Ovary (tissue), 9 donors: ENCODE data around the gene UCK1. TPM values are rescaled to one million over a fixed set of nuclear protein-coding genes. Genes with fewer than 3 reads are reported as not detected.

Experiments used
- DNase-seq, 5 donors: peaks; one replicate each; pipeline ENCODE4 v3.0.0-alpha.2; 2019 to 2020
- H3K27ac ChIP-seq, 2 donors: fragments of 200-600 bp; one replicate each; pipeline versions ENCODE4 v1.5.1 to v1.8.0; 2019 to 2022
- H3K27me3 ChIP-seq: fragments of 200-600 bp; one replicate; pipeline ENCODE4 v1.8.0; 2022
- H3K36me3 ChIP-seq: fragments of 200-600 bp; sonication (generic); one replicate; pipeline ENCODE4 v1.5.1; 2019
- H3K4me1 ChIP-seq: one replicate; pipeline ENCODE4 v1.8.1; 2013; ENCODE audit warnings: mild to moderate bottlenecking, moderate library complexity; ENCODE audit not compliant: insufficient read depth
- H3K4me3 ChIP-seq: fragments of 200-600 bp; sonication (generic); one replicate; pipeline ENCODE4 v1.5.1; 2017
- H3K9me3 ChIP-seq, 2 donors: fragments of 200-600 bp in 1 of 2; sonication (generic) in 1 of 2; one replicate each; pipeline versions ENCODE4 v1.5.1 to v1.8.1; 2013 to 2019; ENCODE audit warnings: mild to moderate bottlenecking in 1 of 2, moderate library complexity in 1 of 2
- EP300 ChIP-seq: sonication (generic); formaldehyde crosslinking; IDR thresholded peaks from one replicate; pipeline ENCODE4 v1.6.1; 2017; ENCODE audit warnings: antibody characterized with exemption
- POLR2A ChIP-seq: fragments of 450-650 bp; IDR thresholded peaks from one replicate; pipeline ENCODE4 v1.6.1; 2017; ENCODE audit warnings: antibody characterized with exemption, mild to moderate bottlenecking, moderate library complexity
- WGBS, 3 donors: extraction: QIAGEN DNeasy Blood & Tissue Kit in 1 of 3; methylation state at CpG; one replicate each; pipeline versions ENCODE4 v1.1.5 to v1.1.7; 2013 to 2017; 5-methylcytosine and 5-hydroxymethylcytosine counted together
- intact Hi-C, 4 donors: fragments of 100-400 bp; cut with DNase I; formaldehyde crosslinking; loops; one replicate each; pipeline versions ENCODE4 v1.11.0 to v1.15.1; 2022 to 2023
- polyA plus RNA-seq, 2 donors: library from polyadenylated mRNA; stranded (reverse); fragments of 200-250 nt in 1 of 2; fragments of 350-450 nt in 1 of 2; fragmentation: Illumina TruSeq in 1 of 2; extraction: RNeasy Lipid Tissue Mini Kit (QIAGEN cat#74804) in 1 of 2; gene quantifications; one replicate each; pipeline ENCODE4 v1.2.3, GENCODE V29; 2013 to 2014
- total RNA-seq, 7 donors: library from RNA; depleted of rRNA in 2 of 7; stranded (reverse); fragments of >200 nt in 2 of 7; fragmentation: NEBNext Ultra II Directional in 3 of 7; extraction: Animal tissue kit (Norgen Biotek cat#: 25700) in 3 of 7; gene quantifications; one replicate each; pipeline versions ENCODE4 v1.1.0 to v1.2.4, GENCODE V29; 2016 to 2023
- TF ChIP-seq, protein P1 (sequence below), 3 donors: fragments of 450-650 bp in 2 of 3; fragments of 200-600 bp in 1 of 3; IDR thresholded peaks; one replicate each; pipeline versions ENCODE4 v1.5.1 to v1.8.0; 2016 to 2022; ENCODE audit warnings: antibody characterized with exemption in 3 of 3, mild to moderate bottlenecking in 1 of 3
- donor health status: DM: no; HTN: no; CAD: no; lungs with moderate emphysema.
- donor health status: DM: no; HTN: no; CAD: no.
- donor health status: Bipolar disorder and iron deficiency.
- donor health status: DM: yes; HTN: yes; CAD: no.
- donor health status: DM: no; HTN: no; CAD: no.
- donor health status: DM: yes; HTN: yes; CAD: no.

Gene UCK1
- total and polyA plus RNA-seq, 9 donors = 19.8 to 37.9 (median 29.7) TPM

DNA sequence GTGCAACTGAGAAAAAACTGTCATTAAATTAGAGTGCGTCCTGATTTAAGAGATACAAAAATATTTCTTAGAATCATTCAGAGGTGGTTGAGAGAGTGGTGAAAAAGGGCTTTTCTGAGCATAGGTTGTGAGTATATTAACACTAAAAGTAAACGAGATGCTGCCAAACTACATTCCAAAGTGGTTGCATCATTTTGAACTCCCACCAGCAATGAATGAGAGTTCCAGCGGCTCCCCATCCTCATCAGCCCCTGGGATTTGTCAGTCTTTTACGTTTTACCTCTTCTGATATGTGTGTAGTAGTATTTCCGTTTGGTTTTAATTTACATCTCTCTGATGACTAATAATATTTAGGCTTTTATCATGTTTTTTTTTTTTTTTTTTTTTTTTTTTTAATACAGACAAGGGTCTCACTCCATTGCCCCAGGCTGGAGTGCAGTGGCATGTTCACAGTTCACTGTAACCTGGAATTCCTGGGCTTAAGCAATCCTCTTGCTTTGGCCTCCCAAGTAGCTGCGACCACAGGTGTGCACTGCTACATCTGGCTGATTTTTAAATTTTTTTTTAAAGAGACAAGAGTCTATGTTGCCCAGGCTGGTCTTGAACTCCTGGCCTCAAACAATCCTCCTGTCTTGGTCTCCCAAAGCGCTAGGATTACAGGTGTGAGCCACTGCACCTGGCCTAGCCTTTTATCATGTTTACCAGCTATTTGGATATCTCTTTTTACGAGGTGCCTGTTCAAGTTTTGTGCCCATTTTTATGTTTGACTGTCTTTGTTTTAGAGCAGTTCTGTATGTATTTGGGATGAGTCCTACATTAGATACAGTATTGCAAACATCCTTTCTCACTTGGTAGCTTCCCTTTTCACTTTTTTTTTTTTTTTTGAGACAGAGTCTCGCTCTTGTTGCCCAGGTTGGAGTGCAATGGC is 31.2 kb upstream of the UCK1 start:
- H3K27me3 ChIP-seq = no peaks in the 10 kb centered on the region
- intact Hi-C loops = no loop called here
- no peak for DNase-seq
- no peaks in the 10 kb centered on the region for H3K36me3 ChIP-seq
- 57 to 62% (median 59%) methylated on average over 9 of the region's 9 CpGs for WGBS, 3 donors
- peaks cover 0 to 3% of the 10 kb centered on the region in 2 donors for H3K9me3 ChIP-seq
- H3K27ac ChIP-seq = no peak overlapping the region
- H3K4me1 ChIP-seq = no peaks in the 10 kb centered on the region
- H3K4me3 ChIP-seq = no peak overlapping the region
- TF ChIP-seq POLR2A = no peak
- TF ChIP-seq, protein P1, sequence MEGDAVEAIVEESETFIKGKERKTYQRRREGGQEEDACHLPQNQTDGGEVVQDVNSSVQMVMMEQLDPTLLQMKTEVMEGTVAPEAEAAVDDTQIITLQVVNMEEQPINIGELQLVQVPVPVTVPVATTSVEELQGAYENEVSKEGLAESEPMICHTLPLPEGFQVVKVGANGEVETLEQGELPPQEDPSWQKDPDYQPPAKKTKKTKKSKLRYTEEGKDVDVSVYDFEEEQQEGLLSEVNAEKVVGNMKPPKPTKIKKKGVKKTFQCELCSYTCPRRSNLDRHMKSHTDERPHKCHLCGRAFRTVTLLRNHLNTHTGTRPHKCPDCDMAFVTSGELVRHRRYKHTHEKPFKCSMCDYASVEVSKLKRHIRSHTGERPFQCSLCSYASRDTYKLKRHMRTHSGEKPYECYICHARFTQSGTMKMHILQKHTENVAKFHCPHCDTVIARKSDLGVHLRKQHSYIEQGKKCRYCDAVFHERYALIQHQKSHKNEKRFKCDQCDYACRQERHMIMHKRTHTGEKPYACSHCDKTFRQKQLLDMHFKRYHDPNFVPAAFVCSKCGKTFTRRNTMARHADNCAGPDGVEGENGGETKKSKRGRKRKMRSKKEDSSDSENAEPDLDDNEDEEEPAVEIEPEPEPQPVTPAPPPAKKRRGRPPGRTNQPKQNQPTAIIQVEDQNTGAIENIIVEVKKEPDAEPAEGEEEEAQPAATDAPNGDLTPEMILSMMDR (IDR thresholded peaks at IDR 0.05) = no peak
- TF ChIP-seq EP300 = no peak

DNA sequence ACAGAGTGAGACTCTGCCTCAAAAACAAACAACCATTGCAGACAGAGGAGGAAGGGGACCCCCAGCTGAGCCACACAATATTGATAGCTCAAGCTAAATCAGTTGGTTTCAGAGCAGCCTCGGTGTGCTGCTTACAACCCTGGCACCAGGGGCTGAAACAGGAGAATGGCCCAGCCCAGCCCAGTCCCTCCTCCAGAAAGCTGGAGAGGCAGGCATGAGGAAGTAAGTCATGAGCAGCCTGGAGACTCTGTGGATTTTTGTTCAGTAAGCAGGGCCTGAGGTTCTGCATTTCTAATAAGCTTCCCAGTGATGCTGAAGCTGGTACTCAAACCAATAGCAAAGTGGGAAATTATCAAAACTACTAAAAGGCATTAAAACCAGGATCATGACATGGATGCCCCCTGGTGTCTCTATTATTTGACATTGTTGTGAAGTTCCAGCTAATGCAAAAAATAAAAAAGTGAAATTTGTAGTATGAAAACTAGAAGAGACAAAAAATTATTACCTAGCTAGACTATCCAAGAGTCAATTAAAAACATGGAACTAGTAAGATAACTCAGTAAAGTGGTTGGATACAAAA is 28.4 kb upstream of the UCK1 start:
- TF ChIP-seq POLR2A = no peak
- TF ChIP-seq, protein P1 (IDR thresholded peaks at IDR 0.05) = no peak
- no peak for TF ChIP-seq EP300
- 89 to 95% (median 93%) methylated on average over 1 of the region's 1 CpG for WGBS, 3 donors
- Histone ChIP-seq H3K4me1 (no peaks in the 10 kb centered on the region), H3K27me3 (no peaks in the 10 kb centered on the region), H3K9me3 (peaks cover 0 to 3% of the 10 kb centered on the region in 2 donors), H3K36me3 (no peaks in the 10 kb centered on the region), H3K27ac (no peak overlapping the region), H3K4me3 (no peak overlapping the region)
- no peak for DNase-seq
- intact Hi-C loops = no loop called here

DNA sequence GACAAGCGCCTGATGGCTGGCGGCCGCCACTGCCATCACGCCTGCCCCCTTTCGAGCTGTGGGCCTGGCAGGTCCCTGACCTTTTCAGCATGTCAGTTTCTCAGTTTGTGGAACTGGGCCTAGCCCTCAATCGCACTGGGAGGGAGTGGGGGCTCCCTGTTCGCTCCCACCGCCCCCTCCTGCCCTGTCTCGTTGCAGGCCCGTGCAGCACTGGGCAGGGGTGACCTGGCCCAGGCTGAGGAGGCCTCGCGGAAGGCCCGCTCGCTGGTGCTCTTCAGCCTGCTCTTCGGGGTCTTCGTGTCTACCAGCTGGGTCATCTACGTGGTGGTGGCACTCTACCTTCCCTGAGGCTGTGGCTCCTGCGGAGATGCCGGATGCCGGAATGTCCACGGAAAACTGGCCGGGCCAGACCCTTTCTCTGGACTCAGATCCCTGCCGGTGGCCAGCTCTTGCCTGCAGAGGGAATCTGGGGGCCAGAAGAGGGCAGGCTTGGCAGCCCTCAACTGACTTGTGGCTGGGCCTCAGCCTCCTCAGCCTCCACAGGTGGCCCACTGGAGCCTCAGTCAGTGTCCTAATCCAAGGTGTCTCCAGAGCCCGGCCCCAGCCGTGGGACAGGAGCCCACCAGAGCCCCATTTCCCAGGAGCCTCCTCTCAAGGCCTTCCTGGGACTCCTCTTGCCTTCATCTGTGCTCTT is 26.9 kb upstream of the UCK1 start:
- intact Hi-C loops = no loop called here
- Histone ChIP-seq H3K4me3 (no peak overlapping the region), H3K4me1 (no peaks in the 10 kb centered on the region), H3K36me3 (no peaks in the 10 kb centered on the region), H3K9me3 (peaks cover 0 to 3% of the 10 kb centered on the region in 2 donors), H3K27me3 (no peaks in the 10 kb centered on the region), H3K27ac (no peak overlapping the region)
- DNase-seq = no peak
- 91 to 94% (median 92%) methylated on average over 25 of the region's 25 CpGs for WGBS, 3 donors
- TF ChIP-seq, protein P1 (IDR thresholded peaks at IDR 0.05) = no peak
- TF ChIP-seq POLR2A (no peak), EP300 (no peak)

DNA sequence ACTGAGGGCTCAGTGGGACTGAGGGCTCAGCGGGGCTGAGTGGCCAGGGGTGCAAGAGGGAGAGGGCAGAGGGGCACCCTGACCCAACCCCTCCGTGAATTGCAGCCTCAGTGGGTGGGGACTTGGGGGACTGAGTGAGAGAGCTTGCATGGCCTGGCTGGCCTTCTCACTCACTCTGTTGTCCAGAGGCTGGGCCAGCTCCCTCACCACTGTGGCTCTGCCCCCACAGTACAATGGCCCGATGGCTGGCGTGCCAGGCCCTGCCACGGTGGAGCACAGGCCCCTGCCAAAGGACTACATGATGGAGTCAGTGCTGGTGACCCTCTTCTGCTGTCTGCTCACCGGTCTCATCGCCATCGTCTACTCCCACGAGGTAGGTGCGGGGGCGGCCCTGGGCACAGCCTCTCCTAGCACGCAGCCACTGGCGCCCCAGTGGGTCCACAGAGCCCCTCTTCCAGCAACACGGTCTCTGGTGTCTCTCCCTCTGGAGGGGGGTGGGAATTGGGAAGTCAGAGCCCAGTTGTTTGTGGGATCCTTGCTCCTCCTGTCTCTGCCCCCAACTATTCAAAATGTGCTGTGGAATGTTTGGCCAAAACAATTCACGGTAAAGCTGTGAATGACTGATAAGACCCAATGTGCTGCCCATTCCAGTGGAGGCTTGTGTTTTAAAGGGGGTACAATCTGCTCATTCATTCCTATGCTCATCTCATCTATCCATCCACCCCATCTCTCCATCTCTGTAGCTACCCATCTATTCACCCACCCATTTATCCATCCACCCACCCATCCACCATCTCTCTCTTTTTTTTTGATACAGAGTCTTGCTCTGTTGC is 25.0 kb upstream of the UCK1 start:
- Histone ChIP-seq H3K36me3 (no peaks in the 10 kb centered on the region), H3K27ac (no peak overlapping the region), H3K9me3 (no peaks in the 10 kb centered on the region), H3K27me3 (no peaks in the 10 kb centered on the region), H3K4me3 (no peak overlapping the region), H3K4me1 (no peaks in the 10 kb centered on the region)
- TF ChIP-seq EP300 = no peak
- TF ChIP-seq, protein P1 (IDR thresholded peaks at IDR 0.05) = no peak
- TF ChIP-seq POLR2A = no peak
- DNase-seq = no peak
- WGBS, 3 donors = 47 to 63% (median 48%) methylated on average over 15 of the region's 15 CpGs
- intact Hi-C loops = no loop called here
